ENCODE data around the gene DCAF8L2. TPM values are rescaled to one million over a fixed set of nuclear protein-coding genes. Genes with fewer than 3 reads are reported as not detected.
"Not testable (repeated sequence)": the region's sequence is repeated elsewhere in the genome, so short reads cannot be mapped to it uniquely, and the experiment has no call there.

DCAF8L2 gene
- 0.79 TPM for polyA plus RNA-seq (2012; ENCODE audit: insufficient read depth, insufficient read length, low read depth)

DNA sequence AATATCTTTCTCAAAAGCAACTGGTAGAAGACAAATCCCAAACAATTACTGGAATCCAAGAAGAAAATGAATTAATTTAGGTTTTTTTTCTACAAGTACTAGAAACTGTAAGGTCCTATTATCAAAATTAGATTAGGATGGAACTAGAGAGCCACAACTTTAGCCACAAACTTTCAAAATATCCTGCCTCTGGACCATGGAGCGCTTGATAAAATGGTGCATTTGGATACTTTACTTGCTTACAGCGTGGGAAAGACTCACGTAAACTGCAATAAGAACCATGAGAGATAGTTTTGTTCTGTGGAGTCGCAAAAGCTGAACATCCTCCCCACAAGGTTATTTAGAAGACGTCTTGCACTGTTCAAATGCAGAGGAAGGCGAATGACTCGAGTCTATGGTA is at the start of gene DCAF8L2:
TSS of gene DCAF8L2 (plus strand) at position 301 of the 400 bp plus-strand sequence. CDS start 156,552 bp downstream, outside the sequence.
- Histone ChIP-seq H3K36me3 (no peaks in the 10 kb centered on the region), H3K4me1 (no peaks in the 10 kb centered on the region), H3K27me3 (no peaks in the 10 kb centered on the region), H3K9me3 (no peaks in the 10 kb centered on the region), H3K4me3 (ENCODE audit: low read depth, low read length) (no peak within 1 kb of the TSS)
- TF ChIP-seq, protein P1, sequence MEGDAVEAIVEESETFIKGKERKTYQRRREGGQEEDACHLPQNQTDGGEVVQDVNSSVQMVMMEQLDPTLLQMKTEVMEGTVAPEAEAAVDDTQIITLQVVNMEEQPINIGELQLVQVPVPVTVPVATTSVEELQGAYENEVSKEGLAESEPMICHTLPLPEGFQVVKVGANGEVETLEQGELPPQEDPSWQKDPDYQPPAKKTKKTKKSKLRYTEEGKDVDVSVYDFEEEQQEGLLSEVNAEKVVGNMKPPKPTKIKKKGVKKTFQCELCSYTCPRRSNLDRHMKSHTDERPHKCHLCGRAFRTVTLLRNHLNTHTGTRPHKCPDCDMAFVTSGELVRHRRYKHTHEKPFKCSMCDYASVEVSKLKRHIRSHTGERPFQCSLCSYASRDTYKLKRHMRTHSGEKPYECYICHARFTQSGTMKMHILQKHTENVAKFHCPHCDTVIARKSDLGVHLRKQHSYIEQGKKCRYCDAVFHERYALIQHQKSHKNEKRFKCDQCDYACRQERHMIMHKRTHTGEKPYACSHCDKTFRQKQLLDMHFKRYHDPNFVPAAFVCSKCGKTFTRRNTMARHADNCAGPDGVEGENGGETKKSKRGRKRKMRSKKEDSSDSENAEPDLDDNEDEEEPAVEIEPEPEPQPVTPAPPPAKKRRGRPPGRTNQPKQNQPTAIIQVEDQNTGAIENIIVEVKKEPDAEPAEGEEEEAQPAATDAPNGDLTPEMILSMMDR (IDR thresholded peaks at IDR 0.05; ENCODE audit: low read depth, low read length): no peak
- DNase-seq: no peak

DNA sequence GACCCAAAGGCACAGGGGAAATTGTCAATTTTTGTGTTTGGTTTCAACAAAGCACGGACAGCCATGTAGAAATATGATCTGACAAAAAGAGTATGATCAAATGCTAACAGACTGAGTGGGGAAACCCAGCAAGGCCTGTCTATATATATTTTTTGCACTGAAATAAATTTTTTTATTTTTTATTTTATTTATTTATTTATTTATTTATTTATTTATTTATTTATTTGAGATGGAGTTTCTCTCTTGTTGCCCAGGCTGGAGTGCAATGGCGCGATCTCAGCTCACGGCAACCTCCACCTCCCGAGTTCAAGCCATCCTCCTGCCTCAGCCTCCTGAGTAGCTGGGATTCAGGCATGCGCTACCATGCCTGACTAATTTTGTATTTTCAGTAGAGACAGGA is 49.0 kb upstream of the DCAF8L2 start:
- H3K36me3 ChIP-seq; H3K4me1 ChIP-seq; DNase-seq; H3K4me3 ChIP-seq (ENCODE audit: low read depth, low read length); H3K9me3 ChIP-seq; H3K27me3 ChIP-seq: not testable (repeated sequence)

DNA sequence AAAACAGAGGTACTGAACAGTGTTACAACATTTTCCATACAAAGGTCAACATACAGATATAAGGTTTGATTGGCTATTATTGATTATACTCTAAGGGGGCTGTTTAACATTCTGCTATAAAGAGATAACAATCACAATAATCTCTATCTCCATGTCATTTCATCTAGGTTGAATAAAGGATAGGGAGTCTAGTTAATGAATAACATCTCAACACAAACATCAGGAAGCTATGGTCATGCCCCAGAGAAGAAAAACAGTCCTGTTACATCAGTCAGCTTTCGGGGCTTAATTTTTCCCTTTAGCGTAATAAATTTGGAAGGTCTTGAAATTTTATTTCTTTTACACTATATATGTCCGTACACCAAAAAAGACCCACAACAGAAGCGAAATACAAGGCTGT is 41.5 kb upstream of the DCAF8L2 start:
- H3K27me3 ChIP-seq: no peaks in the 10 kb centered on the region
- no peaks in the 10 kb centered on the region for H3K36me3 ChIP-seq
- TF ChIP-seq, protein P1 (IDR thresholded peaks at IDR 0.05; ENCODE audit: low read depth, low read length): no peak
- H3K9me3 ChIP-seq: no peaks in the 10 kb centered on the region
- H3K4me3 ChIP-seq (ENCODE audit: low read depth, low read length): no peak overlapping the region
- no peaks in the 10 kb centered on the region for H3K4me1 ChIP-seq
- DNase-seq: no peak

DNA sequence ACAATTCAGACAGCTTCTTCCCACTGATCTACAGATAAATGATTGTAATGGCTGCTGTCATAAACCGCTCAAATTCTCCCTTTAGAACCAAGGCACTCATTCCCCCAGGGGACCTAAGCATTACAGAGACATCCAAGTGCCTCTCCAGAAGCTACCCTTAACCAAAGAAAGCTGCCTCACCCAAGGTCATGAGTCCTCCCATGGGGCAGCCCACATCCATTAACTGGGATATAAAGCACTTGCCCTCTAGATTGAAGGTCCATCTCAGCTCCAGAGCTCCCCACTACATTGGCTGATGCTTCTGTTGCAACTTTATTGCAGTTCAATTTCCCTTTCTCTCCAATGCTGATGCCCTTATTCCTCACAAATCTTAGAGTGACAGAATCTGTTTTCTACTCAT is 40.5 kb upstream of the DCAF8L2 start:
- Histone ChIP-seq H3K4me3 (ENCODE audit: low read depth, low read length) (no peak overlapping the region), H3K4me1 (no peaks in the 10 kb centered on the region), H3K27me3 (no peaks in the 10 kb centered on the region), H3K36me3 (no peaks in the 10 kb centered on the region), H3K9me3 (no peaks in the 10 kb centered on the region)
- TF ChIP-seq, protein P1 (IDR thresholded peaks at IDR 0.05; ENCODE audit: low read depth, low read length): no peak
- no peak for DNase-seq

DNA sequence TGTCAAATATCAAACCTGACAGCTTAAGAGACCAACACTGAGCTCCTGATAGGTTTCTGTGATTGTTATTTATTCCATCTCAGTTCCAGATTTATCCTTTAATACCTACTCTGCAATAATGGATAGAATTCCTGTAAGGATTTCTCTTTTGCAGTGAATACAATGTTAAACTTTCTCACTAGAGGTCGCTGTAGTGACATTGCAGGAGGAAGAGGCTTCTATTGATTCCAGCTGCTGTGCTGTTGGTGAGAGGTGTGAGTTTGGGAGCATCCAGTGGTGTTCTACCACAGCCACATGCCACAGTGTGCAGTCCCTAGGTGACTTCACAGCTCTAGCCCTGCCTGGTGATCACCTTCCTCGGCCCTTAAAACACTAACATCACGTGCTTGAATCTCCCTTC is 34.6 kb upstream of the DCAF8L2 start:
- Histone ChIP-seq H3K4me1 (no peaks in the 10 kb centered on the region), H3K4me3 (ENCODE audit: low read depth, low read length) (no peak overlapping the region), H3K27me3 (no peaks in the 10 kb centered on the region), H3K9me3 (no peaks in the 10 kb centered on the region), H3K36me3 (no peaks in the 10 kb centered on the region)
- TF ChIP-seq, protein P1 (IDR thresholded peaks at IDR 0.05; ENCODE audit: low read depth, low read length): peak; percentile 53
- DNase-seq: peak; percentile 5

DNA sequence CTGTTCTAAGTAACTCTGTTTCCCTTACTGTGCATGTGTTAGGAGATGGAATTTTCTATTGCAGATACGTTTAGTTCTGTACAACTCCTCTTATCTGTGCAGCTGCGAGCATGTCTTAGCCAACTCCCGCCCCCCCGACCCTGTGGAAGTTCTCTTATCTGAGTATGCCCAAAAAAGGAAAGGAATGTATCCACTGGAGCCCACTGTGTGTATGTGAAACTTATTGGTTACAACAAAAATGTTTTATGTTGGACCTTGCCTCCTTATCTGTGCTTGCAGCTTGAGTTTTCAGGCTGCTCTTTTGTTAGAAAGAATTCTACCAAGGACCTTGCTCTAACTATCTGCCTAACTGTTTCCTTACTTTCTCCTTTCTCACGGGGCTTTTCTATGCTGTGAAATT is 24.2 kb upstream of the DCAF8L2 start:
- TF ChIP-seq, protein P1 (IDR thresholded peaks at IDR 0.05; ENCODE audit: low read depth, low read length): no peak
- Histone ChIP-seq H3K4me3 (ENCODE audit: low read depth, low read length) (no peak overlapping the region), H3K4me1 (no peaks in the 10 kb centered on the region), H3K9me3 (no peaks in the 10 kb centered on the region), H3K36me3 (no peaks in the 10 kb centered on the region), H3K27me3 (no peaks in the 10 kb centered on the region)
- peak; percentile 9 for DNase-seq

DNA sequence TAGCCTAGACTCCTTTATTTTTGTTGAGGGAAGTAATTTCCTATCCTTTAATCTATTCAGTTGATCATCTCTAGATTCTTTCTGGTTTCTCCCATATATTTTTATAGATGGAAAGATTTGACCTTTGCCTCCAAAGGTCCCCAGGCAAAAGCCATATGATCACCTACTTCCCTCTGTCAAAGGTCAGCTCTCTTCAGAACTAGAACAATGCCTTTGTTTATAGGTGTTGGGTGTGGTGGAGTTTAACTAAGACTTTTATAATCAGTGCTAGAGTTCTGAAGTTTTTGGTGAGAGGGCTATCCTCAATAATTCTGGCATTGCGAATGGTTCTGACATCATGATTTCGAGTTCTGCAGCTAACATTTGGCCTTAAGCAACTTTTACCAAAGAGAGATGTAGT is 19.0 kb upstream of the DCAF8L2 start:
- H3K4me3 ChIP-seq (ENCODE audit: low read depth, low read length): no peak overlapping the region
- H3K27me3 ChIP-seq: no peaks in the 10 kb centered on the region
- H3K36me3 ChIP-seq: no peaks in the 10 kb centered on the region
- TF ChIP-seq, protein P1 (IDR thresholded peaks at IDR 0.05; ENCODE audit: low read depth, low read length): no peak
- DNase-seq: no peak
- no peaks in the 10 kb centered on the region for H3K4me1 ChIP-seq
- no peaks in the 10 kb centered on the region for H3K9me3 ChIP-seq

All from BE2C (cell line).